GM21423 (cell line): ENCODE measurements around the gene TMEM184B.
A peak's percentile ranks its signal among the peaks of the same experiment; 100 is the strongest.

Source experiments
- ATAC-seq: cut with Tn5 transposase; IDR thresholded peaks from one replicate; pipeline ENCODE4 v1.9.1; 2021; ENCODE audit warnings: mild to moderate bottlenecking, moderate library complexity; ENCODE audit not compliant: unreplicated experiment

The TMEM184B gene

GRCh38 chr22:38272373-38273134, at the start of gene TMEM184B:
Gene TMEM184B, minus strand, starts transcription at chr22:38273010. Its CDS starts 25,049 bp downstream, at chr22:38247961.
- peak; percentile 82 for ATAC-seq

- no peak for ATAC-seq
Observed at GRCh38 chr22:38320605-38321402, 48.0 kb upstream of the TMEM184B start.

GRCh38 chr22:38318792-38319773, 46.3 kb upstream of the TMEM184B start:
- ATAC-seq = no peak

GRCh38 chr22:38317995-38318715, 45.3 kb upstream of the TMEM184B start:
- no peak for ATAC-seq

GRCh38 chr22:38317122-38317994, 44.5 kb upstream of the TMEM184B start, which contains the start of gene CSNK1E:
Gene CSNK1E, minus strand, starts transcription at chr22:38317433. Its CDS starts 3,276 bp downstream, at chr22:38314157.
- peak; percentile 37 for ATAC-seq

GRCh38 chr22:38316364-38317121, 43.7 kb upstream of the TMEM184B start:
- peak; percentile 12 for ATAC-seq

- ATAC-seq = no peak
Observed at GRCh38 chr22:38315823-38316363, 43.1 kb upstream of the TMEM184B start.

GRCh38 chr22:38314933-38315822, 42.4 kb upstream of the TMEM184B start:
- ATAC-seq = no peak

- ATAC-seq = no peak
Observed at GRCh38 chr22:38314051-38314932, 41.5 kb upstream of the TMEM184B start.

- ATAC-seq = no peak
Observed at GRCh38 chr22:38313384-38313955, 40.7 kb upstream of the TMEM184B start.

GRCh38 chr22:38312261-38312800, 39.5 kb upstream of the TMEM184B start:
- ATAC-seq = no peak

GRCh38 chr22:38311323-38311620, 38.5 kb upstream of the TMEM184B start:
- ATAC-seq = no peak

GRCh38 chr22:38310518-38311322, 37.9 kb upstream of the TMEM184B start:
- ATAC-seq = no peak

GRCh38 chr22:38309614-38310517, 37.1 kb upstream of the TMEM184B start:
- ATAC-seq = no peak
